Measurements from ENCODE around the gene RPS15.

DNA sequence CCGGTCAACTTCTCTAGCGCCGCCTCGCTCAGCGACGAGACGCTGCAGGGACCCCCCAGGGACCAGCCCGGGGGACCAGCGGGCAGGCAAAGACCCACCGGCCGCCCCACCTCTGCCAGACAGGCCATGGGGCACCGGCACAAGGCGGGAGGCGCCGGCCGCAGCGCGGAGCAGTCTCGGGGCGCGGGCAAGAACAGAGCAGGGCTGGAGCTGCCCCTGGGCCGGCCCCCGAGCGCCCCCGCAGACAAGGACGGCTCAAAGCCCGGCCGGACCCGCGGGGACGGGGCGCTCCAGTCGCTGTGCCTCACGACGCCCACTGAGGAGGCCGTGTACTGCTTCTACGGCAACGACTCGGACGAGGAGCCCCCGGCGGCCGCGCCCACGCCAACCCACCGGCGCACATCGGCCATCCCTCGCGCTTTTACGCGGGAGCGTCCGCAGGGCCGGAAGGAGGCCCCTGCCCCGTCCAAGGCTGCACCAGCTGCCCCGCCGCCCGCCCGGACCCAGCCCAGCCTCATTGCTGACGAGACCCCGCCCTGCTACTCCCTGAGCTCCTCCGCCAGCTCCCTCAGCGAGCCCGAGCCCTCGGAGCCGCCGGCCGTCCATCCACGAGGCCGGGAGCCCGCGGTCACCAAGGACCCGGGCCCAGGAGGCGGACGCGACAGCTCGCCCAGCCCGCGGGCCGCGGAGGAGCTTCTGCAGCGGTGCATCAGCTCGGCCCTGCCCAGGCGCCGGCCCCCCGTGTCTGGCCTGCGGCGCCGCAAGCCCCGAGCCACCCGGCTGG, 29.5 kb downstream of the RPS15 start:
- TF ChIP-seq, protein P1, sequence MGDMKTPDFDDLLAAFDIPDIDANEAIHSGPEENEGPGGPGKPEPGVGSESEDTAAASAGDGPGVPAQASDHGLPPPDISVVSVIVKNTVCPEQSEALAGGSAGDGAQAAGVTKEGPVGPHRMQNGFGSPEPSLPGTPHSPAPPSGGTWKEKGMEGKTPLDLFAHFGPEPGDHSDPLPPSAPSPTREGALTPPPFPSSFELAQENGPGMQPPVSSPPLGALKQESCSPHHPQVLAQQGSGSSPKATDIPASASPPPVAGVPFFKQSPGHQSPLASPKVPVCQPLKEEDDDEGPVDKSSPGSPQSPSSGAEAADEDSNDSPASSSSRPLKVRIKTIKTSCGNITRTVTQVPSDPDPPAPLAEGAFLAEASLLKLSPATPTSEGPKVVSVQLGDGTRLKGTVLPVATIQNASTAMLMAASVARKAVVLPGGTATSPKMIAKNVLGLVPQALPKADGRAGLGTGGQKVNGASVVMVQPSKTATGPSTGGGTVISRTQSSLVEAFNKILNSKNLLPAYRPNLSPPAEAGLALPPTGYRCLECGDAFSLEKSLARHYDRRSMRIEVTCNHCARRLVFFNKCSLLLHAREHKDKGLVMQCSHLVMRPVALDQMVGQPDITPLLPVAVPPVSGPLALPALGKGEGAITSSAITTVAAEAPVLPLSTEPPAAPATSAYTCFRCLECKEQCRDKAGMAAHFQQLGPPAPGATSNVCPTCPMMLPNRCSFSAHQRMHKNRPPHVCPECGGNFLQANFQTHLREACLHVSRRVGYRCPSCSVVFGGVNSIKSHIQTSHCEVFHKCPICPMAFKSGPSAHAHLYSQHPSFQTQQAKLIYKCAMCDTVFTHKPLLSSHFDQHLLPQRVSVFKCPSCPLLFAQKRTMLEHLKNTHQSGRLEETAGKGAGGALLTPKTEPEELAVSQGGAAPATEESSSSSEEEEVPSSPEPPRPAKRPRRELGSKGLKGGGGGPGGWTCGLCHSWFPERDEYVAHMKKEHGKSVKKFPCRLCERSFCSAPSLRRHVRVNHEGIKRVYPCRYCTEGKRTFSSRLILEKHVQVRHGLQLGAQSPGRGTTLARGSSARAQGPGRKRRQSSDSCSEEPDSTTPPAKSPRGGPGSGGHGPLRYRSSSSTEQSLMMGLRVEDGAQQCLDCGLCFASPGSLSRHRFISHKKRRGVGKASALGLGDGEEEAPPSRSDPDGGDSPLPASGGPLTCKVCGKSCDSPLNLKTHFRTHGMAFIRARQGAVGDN (IDR thresholded peaks at IDR 0.05), result no peak
- TF ChIP-seq, protein P2, sequence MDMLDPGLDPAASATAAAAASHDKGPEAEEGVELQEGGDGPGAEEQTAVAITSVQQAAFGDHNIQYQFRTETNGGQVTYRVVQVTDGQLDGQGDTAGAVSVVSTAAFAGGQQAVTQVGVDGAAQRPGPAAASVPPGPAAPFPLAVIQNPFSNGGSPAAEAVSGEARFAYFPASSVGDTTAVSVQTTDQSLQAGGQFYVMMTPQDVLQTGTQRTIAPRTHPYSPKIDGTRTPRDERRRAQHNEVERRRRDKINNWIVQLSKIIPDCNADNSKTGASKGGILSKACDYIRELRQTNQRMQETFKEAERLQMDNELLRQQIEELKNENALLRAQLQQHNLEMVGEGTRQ (IDR thresholded peaks at IDR 0.05; ENCODE audit: borderline replicate concordance, low read depth, low read length), result no peak
- TF ChIP-seq MTA2 (IDR thresholded peaks at IDR 0.05; ENCODE audit: low read depth) (no peak), NFYB (IDR thresholded peaks at IDR 0.05; ENCODE audit: insufficient read depth, low read depth, low read length) (no peak), FOXM1 (IDR thresholded peaks at IDR 0.05; ENCODE audit: low read depth, low read length) (no peak), LARP7 (IDR thresholded peaks at IDR 0.05) (no peak), TAF1 (IDR thresholded peaks at IDR 0.05; ENCODE audit: borderline replicate concordance, low read depth, low read length) (no peak), IKZF1 (conservative IDR thresholded peaks at IDR 0.05) (no peak), NBN (IDR thresholded peaks at IDR 0.05) (no peak), IRF3 (IDR thresholded peaks at IDR 0.05) (no peak), MXI1 (IDR thresholded peaks at IDR 0.05; ENCODE audit: low read depth, low read length) (no peak), MTA3 (IDR thresholded peaks at IDR 0.05; ENCODE audit: borderline replicate concordance, low read length) (no peak)
